IMR-90 (cell line): ENCODE measurements around the gene PAXX.

Source experiments
- CEBPB ChIP-seq: IDR thresholded peaks from 2 replicates; pipeline ENCODE4 v1.6.1; 2012; ENCODE audit warnings: low read depth, low read length, improper control_type of control experiment
- FOS ChIP-seq: fragments of 150-350 bp; IDR thresholded peaks from 2 replicates; pipeline ENCODE4 v1.6.1; 2016; ENCODE audit warnings: low read depth, low read length
- NFE2L2 ChIP-seq: fragments of 150-350 bp; IDR thresholded peaks from 2 replicates; pipeline ENCODE4 v1.6.1; 2016; ENCODE audit warnings: low read depth, mild to moderate bottlenecking, low read length
- POLR2A ChIP-seq: IDR thresholded peaks from 2 replicates; pipeline ENCODE4 v1.6.1; 2012; ENCODE audit warnings: mild to moderate bottlenecking, low read depth, low read length
- RAD21 ChIP-seq: IDR thresholded peaks from 2 replicates; pipeline ENCODE4 v1.6.1; 2012; ENCODE audit warnings: low read length, improper control_type of control experiment
- TF ChIP-seq, protein P1 (sequence below): conservative IDR thresholded peaks from 2 replicates; pipeline ENCODE4 v1.5.1; 2012; ENCODE audit warnings: mild to moderate bottlenecking, low read depth, low read length, improper control_type of control experiment
- TF ChIP-seq, protein P2 (sequence below): fragments of 150-350 bp; IDR thresholded peaks from 2 replicates; pipeline ENCODE4 v1.6.1; 2017; ENCODE audit warnings: mild to moderate bottlenecking, antibody characterized with exemption, low read length, low read depth

DNA sequence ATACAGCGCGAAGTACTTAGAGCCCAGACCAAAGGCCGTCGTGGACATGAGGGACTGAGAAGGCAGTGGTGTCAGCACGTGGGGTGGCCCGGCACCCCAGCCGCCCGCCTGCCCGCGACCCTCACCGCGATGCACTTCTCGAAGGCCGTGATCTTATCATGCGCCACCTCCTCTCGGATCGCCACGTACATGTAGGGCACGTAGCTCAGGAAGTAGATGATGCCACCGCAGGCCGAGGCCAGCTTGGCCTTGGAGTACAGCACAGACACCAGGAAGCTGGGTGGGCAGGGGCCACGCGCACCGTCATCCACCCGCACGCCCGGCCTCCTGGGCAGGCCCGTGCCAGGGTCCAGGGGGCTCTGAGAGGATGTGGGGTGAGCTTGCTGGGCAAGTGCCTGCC is 24.8 kb downstream of the PAXX start:
- TF ChIP-seq RAD21 (no peak), NFE2L2 (no peak), POLR2A (no peak), FOS (no peak), CEBPB (no peak)
- TF ChIP-seq, protein P1, sequence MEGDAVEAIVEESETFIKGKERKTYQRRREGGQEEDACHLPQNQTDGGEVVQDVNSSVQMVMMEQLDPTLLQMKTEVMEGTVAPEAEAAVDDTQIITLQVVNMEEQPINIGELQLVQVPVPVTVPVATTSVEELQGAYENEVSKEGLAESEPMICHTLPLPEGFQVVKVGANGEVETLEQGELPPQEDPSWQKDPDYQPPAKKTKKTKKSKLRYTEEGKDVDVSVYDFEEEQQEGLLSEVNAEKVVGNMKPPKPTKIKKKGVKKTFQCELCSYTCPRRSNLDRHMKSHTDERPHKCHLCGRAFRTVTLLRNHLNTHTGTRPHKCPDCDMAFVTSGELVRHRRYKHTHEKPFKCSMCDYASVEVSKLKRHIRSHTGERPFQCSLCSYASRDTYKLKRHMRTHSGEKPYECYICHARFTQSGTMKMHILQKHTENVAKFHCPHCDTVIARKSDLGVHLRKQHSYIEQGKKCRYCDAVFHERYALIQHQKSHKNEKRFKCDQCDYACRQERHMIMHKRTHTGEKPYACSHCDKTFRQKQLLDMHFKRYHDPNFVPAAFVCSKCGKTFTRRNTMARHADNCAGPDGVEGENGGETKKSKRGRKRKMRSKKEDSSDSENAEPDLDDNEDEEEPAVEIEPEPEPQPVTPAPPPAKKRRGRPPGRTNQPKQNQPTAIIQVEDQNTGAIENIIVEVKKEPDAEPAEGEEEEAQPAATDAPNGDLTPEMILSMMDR, result no peak
- TF ChIP-seq, protein P2, sequence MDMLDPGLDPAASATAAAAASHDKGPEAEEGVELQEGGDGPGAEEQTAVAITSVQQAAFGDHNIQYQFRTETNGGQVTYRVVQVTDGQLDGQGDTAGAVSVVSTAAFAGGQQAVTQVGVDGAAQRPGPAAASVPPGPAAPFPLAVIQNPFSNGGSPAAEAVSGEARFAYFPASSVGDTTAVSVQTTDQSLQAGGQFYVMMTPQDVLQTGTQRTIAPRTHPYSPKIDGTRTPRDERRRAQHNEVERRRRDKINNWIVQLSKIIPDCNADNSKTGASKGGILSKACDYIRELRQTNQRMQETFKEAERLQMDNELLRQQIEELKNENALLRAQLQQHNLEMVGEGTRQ, result no peak
